ENCODE results near the gene PARP8.
"Not testable (repeated sequence)": the region's sequence is repeated elsewhere in the genome, so short reads cannot be mapped to it uniquely, and the experiment has no call there.

Gene PARP8, protein sequence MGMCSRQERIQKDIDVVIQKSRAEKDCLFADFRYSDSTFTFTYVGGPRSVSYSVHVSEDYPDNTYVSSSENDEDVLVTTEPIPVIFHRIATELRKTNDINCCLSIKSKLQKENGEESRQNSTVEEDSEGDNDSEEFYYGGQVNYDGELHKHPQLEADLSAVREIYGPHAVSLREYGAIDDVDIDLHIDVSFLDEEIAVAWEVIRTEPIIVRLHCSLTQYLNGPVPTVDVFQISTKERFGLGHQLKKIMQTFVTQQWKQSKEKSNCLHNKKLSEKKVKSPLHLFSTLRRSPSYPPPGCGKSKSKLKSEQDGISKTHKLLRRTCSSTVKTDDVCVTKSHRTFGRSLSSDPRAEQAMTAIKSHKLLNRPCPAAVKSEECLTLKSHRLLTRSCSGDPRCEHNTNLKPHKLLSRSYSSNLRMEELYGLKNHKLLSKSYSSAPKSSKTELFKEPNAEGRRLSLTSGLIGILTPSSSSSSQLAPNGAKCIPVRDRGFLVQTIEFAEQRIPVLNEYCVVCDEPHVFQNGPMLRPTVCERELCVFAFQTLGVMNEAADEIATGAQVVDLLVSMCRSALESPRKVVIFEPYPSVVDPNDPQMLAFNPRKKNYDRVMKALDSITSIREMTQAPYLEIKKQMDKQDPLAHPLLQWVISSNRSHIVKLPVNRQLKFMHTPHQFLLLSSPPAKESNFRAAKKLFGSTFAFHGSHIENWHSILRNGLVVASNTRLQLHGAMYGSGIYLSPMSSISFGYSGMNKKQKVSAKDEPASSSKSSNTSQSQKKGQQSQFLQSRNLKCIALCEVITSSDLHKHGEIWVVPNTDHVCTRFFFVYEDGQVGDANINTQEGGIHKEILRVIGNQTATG

GRCh38 chr5:50666261-50667022 lies at the start of gene PARP8:
Gene PARP8, plus strand, starts transcription at chr5:50666637. Its CDS starts 459 bp downstream, at chr5:50667096.
- H3K27me3 ChIP-seq (ENCODE audit: control insufficient read depth in 1 of 2, insufficient read depth in 2 of 2, low read length in 2 of 2) = no peaks in the 10 kb centered on the region
- H3K27ac ChIP-seq (ENCODE audit: low read length) = peak within 1 kb of the TSS; percentile 82
- peak within 1 kb of the TSS; percentile 90 to 97 for H3K4me3 ChIP-seq (ENCODE audit: low read length in 2 of 2)

GRCh38 chr5:50623666-50624065 lies 42.8 kb upstream of the PARP8 start:
- Histone ChIP-seq H3K9me3 (ENCODE audit: control insufficient read depth in 2 of 2, low read length in 2 of 2) (no peaks in the 10 kb centered on the region), H3K4me1 (ENCODE audit: control insufficient read depth, insufficient read depth, low read length) (no peaks in the 10 kb centered on the region), H3K27ac (ENCODE audit: low read length) (no peak overlapping the region), H3K9ac (ENCODE audit: low read length in 2 of 2) (no peak overlapping the region), H3K36me3 (ENCODE audit: control insufficient read depth in 2 of 2, insufficient read depth in 2 of 2, low read length in 2 of 2) (no peaks in the 10 kb centered on the region), H3K4me3 (ENCODE audit: low read length in 2 of 2) (no peak overlapping the region), H3K27me3 (ENCODE audit: control insufficient read depth in 1 of 2, insufficient read depth in 2 of 2, low read length in 2 of 2) (no peaks in the 10 kb centered on the region)

More at GRCh38 chr5:50666261-50667022, at the start of gene PARP8:
- Histone ChIP-seq H3K4me1 (ENCODE audit: control insufficient read depth, insufficient read depth, low read length) (peaks cover 8% of the 10 kb centered on the region), H3K9ac (ENCODE audit: low read length in 2 of 2) (peak within 1 kb of the TSS; percentile 78 to 92), H3K9me3 (ENCODE audit: control insufficient read depth in 2 of 2, low read length in 2 of 2) (no peaks in the 10 kb centered on the region), H3K36me3 (ENCODE audit: control insufficient read depth in 2 of 2, insufficient read depth in 2 of 2, low read length in 2 of 2) (no peaks in the 10 kb centered on the region)

GRCh38 chr5:50634866-50635265 lies 31.6 kb upstream of the PARP8 start:
- H3K27me3 ChIP-seq (ENCODE audit: control insufficient read depth in 1 of 2, insufficient read depth in 2 of 2, low read length in 2 of 2); H3K36me3 ChIP-seq (ENCODE audit: control insufficient read depth in 2 of 2, insufficient read depth in 2 of 2, low read length in 2 of 2); H3K4me1 ChIP-seq (ENCODE audit: control insufficient read depth, insufficient read depth, low read length); H3K27ac ChIP-seq (ENCODE audit: low read length); H3K9me3 ChIP-seq (ENCODE audit: control insufficient read depth in 2 of 2, low read length in 2 of 2); H3K4me3 ChIP-seq (ENCODE audit: low read length in 2 of 2); H3K9ac ChIP-seq (ENCODE audit: low read length in 2 of 2): not testable (repeated sequence)

DNA sequence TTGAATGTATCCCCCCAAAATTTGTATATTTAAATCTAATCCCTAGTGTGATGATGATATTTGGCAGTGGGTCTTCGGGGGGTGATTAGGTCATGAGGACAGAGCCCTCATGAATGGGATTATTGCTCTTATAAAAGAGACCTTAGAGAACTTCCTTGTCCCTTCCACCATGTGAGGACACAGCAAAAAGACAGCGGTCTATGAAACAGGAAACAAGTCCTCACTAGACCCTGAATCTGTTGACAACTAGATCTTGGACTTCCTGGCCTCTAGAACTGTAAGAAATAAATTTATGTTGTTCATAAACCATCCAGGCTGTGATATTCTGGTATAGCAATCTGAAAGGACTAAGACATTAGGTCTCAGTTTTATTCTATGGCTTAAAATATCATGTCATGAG lies 28.9 kb upstream of the PARP8 start:
- not testable (repeated sequence) for H3K9ac ChIP-seq (ENCODE audit: low read length in 2 of 2); H3K4me1 ChIP-seq (ENCODE audit: control insufficient read depth, insufficient read depth, low read length); H3K9me3 ChIP-seq (ENCODE audit: control insufficient read depth in 2 of 2, low read length in 2 of 2); H3K27ac ChIP-seq (ENCODE audit: low read length); H3K27me3 ChIP-seq (ENCODE audit: control insufficient read depth in 1 of 2, insufficient read depth in 2 of 2, low read length in 2 of 2); H3K36me3 ChIP-seq (ENCODE audit: control insufficient read depth in 2 of 2, insufficient read depth in 2 of 2, low read length in 2 of 2); H3K4me3 ChIP-seq (ENCODE audit: low read length in 2 of 2)

GRCh38 chr5:50646591-50646990 lies 19.8 kb upstream of the PARP8 start:
- Histone ChIP-seq H3K4me3 (ENCODE audit: low read length in 2 of 2) (no peak overlapping the region), H3K27me3 (ENCODE audit: control insufficient read depth in 1 of 2, insufficient read depth in 2 of 2, low read length in 2 of 2) (no peaks in the 10 kb centered on the region), H3K27ac (ENCODE audit: low read length) (no peak overlapping the region), H3K9me3 (ENCODE audit: control insufficient read depth in 2 of 2, low read length in 2 of 2) (no peaks in the 10 kb centered on the region), H3K4me1 (ENCODE audit: control insufficient read depth, insufficient read depth, low read length) (no peaks in the 10 kb centered on the region), H3K36me3 (ENCODE audit: control insufficient read depth in 2 of 2, insufficient read depth in 2 of 2, low read length in 2 of 2) (no peaks in the 10 kb centered on the region), H3K9ac (ENCODE audit: low read length in 2 of 2) (no peak overlapping the region)

DNA sequence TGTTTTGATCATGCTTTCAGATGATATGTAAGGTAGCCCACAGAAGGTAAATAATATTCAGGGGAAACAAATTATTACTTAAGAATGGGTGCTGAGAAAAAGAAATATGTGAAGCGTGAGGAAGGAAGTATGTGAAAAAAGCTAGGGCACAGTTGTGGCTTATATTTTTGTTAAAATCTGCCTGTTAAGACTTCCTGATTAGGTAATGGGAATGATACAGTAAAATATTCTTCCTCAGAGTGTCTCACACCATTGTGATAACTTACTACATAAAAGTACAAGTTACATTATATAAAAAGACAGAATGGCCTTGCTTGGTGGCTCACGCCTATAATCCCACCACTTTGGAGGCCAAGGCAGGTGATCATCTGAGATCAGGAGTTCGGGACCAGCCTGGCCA lies 18.7 kb upstream of the PARP8 start:
- no peak overlapping the region for H3K27ac ChIP-seq (ENCODE audit: low read length)
- H3K4me1 ChIP-seq (ENCODE audit: control insufficient read depth, insufficient read depth, low read length) = no peaks in the 10 kb centered on the region
- no peaks in the 10 kb centered on the region for H3K36me3 ChIP-seq (ENCODE audit: control insufficient read depth in 2 of 2, insufficient read depth in 2 of 2, low read length in 2 of 2)
- H3K9me3 ChIP-seq (ENCODE audit: control insufficient read depth in 2 of 2, low read length in 2 of 2) = no peaks in the 10 kb centered on the region
- H3K27me3 ChIP-seq (ENCODE audit: control insufficient read depth in 1 of 2, insufficient read depth in 2 of 2, low read length in 2 of 2) = no peaks in the 10 kb centered on the region
- H3K9ac ChIP-seq (ENCODE audit: low read length in 2 of 2) = no peak overlapping the region
- H3K4me3 ChIP-seq (ENCODE audit: low read length in 2 of 2) = no peak overlapping the region

- no peaks in the 10 kb centered on the region for H3K27me3 ChIP-seq (ENCODE audit: control insufficient read depth in 1 of 2, insufficient read depth in 2 of 2, low read length in 2 of 2)
- no peaks in the 10 kb centered on the region for H3K9me3 ChIP-seq (ENCODE audit: control insufficient read depth in 2 of 2, low read length in 2 of 2)
- no peak overlapping the region for H3K9ac ChIP-seq (ENCODE audit: low read length in 2 of 2)
- H3K4me3 ChIP-seq (ENCODE audit: low read length in 2 of 2) = no peak overlapping the region
- peaks cover 4% of the 10 kb centered on the region for H3K4me1 ChIP-seq (ENCODE audit: control insufficient read depth, insufficient read depth, low read length)
- H3K36me3 ChIP-seq (ENCODE audit: control insufficient read depth in 2 of 2, insufficient read depth in 2 of 2, low read length in 2 of 2) = no peaks in the 10 kb centered on the region
- H3K27ac ChIP-seq (ENCODE audit: low read length) = no peak overlapping the region
Measured at GRCh38 chr5:50653946-50654345, 12.5 kb upstream of the PARP8 start.

- no peak overlapping the region for H3K27ac ChIP-seq (ENCODE audit: low read length)
- no peaks in the 10 kb centered on the region for H3K36me3 ChIP-seq (ENCODE audit: control insufficient read depth in 2 of 2, insufficient read depth in 2 of 2, low read length in 2 of 2)
- H3K9me3 ChIP-seq (ENCODE audit: control insufficient read depth in 2 of 2, low read length in 2 of 2) = no peaks in the 10 kb centered on the region
- H3K27me3 ChIP-seq (ENCODE audit: control insufficient read depth in 1 of 2, insufficient read depth in 2 of 2, low read length in 2 of 2) = no peaks in the 10 kb centered on the region
- peaks cover 4% of the 10 kb centered on the region for H3K4me1 ChIP-seq (ENCODE audit: control insufficient read depth, insufficient read depth, low read length)
- H3K4me3 ChIP-seq (ENCODE audit: low read length in 2 of 2) = no peak overlapping the region
- H3K9ac ChIP-seq (ENCODE audit: low read length in 2 of 2) = no peak overlapping the region
Measured at GRCh38 chr5:50655067-50655809, 11.2 kb upstream of the PARP8 start.

DNA sequence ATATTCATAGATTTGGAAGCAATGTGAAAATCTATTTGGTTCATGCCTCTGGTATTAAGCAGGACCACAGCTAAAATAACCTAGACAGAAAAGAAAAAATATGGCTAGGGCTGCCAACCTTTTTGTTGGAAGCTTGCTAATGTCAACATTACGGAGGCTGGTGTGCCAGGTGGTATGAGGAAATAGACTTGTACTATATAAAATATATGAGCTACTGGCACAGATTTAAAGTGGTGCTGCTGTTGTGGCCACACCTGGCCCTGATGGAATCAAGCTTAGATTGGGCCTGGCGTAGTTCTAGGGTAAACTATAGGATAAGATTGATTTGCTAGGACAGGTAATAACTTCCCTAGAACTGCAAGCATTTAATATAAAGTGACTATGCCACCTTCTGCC lies 10.6 kb upstream of the PARP8 start:
- peaks cover 4% of the 10 kb centered on the region for H3K4me1 ChIP-seq (ENCODE audit: control insufficient read depth, insufficient read depth, low read length)
- no peaks in the 10 kb centered on the region for H3K9me3 ChIP-seq (ENCODE audit: control insufficient read depth in 2 of 2, low read length in 2 of 2)
- H3K9ac ChIP-seq (ENCODE audit: low read length in 2 of 2) = no peak overlapping the region
- H3K27ac ChIP-seq (ENCODE audit: low read length) = no peak overlapping the region
- H3K27me3 ChIP-seq (ENCODE audit: control insufficient read depth in 1 of 2, insufficient read depth in 2 of 2, low read length in 2 of 2) = no peaks in the 10 kb centered on the region
- H3K36me3 ChIP-seq (ENCODE audit: control insufficient read depth in 2 of 2, insufficient read depth in 2 of 2, low read length in 2 of 2) = no peaks in the 10 kb centered on the region
- no peak overlapping the region for H3K4me3 ChIP-seq (ENCODE audit: low read length in 2 of 2)

DNA sequence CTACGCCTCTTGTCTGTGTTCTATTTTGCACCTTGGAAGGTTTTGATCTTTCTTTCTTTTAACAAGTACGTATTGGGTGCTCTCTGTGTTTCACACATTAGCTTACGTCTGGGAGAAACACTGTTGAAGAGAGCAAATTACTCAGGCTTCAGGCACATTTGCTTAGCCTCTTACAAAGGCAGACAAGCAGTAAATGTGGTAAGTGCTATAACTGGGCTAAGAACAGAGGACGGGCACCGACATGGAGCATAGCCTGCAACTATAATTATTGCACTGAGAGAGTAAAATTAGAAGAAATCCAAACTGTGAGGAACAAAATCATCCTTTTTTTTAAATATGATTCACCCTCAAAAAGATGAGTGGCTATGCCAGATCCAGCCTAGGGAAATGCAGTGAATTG lies 9.4 kb upstream of the PARP8 start:
- no peak overlapping the region for H3K4me3 ChIP-seq (ENCODE audit: low read length in 2 of 2)
- H3K9me3 ChIP-seq (ENCODE audit: control insufficient read depth in 2 of 2, low read length in 2 of 2) = no peaks in the 10 kb centered on the region
- peaks cover 4% of the 10 kb centered on the region for H3K4me1 ChIP-seq (ENCODE audit: control insufficient read depth, insufficient read depth, low read length)
- H3K36me3 ChIP-seq (ENCODE audit: control insufficient read depth in 2 of 2, insufficient read depth in 2 of 2, low read length in 2 of 2) = no peaks in the 10 kb centered on the region
- H3K9ac ChIP-seq (ENCODE audit: low read length in 2 of 2) = no peak overlapping the region
- H3K27me3 ChIP-seq (ENCODE audit: control insufficient read depth in 1 of 2, insufficient read depth in 2 of 2, low read length in 2 of 2) = no peaks in the 10 kb centered on the region
- H3K27ac ChIP-seq (ENCODE audit: low read length) = no peak overlapping the region
